ENCODE results near the gene PLXND1. TPM values are rescaled to one million over a fixed set of nuclear protein-coding genes. Genes with fewer than 3 reads are reported as not detected.
A peak's percentile ranks its signal among the peaks of the same experiment; 100 is the strongest.

The PLXND1 gene
- total RNA-seq: 100 to 1,000 TPM in 1 of 4 donors, 10 to 100 TPM in 3; 13.1 to 305 (median 48.2) TPM

GRCh38 chr3:129606636-129607390 lies at the start of gene PLXND1:
Gene PLXND1 (minus strand): TSS chr3:129606676. CDS start chr3:129606639, 37 bp downstream.
- peaks cover 0 to 6% of the 10 kb centered on the region in 2 donors for H3K27me3 ChIP-seq
- no peaks in the 10 kb centered on the region for H3K36me3 ChIP-seq
- H3K9me3 ChIP-seq: no peaks in the 10 kb centered on the region
- peak within 1 kb of the TSS; percentile 66 to 92 (median 84) for H3K27ac ChIP-seq
- peak within 1 kb of the TSS; percentile 52 to 76 (median 66) for H3K4me3 ChIP-seq
- H3K4me1 ChIP-seq: peaks cover 0 to 61% (median 16%) of the 10 kb centered on the region in 4 donors
- TF ChIP-seq CTCF (IDR thresholded peaks at IDR 0.05) (no peak), POLR2A (IDR thresholded peaks at IDR 0.05) (peak in 1 of 2 donors; percentile 18)
- DNase-seq: peak in 2 of 3 donors; percentile 73

GRCh38 chr3:129655291-129655700 lies 48.8 kb upstream of the PLXND1 start:
- TF ChIP-seq CTCF (IDR thresholded peaks at IDR 0.05) (no peak), POLR2A (IDR thresholded peaks at IDR 0.05) (no peak)

GRCh38 chr3:129654131-129654530 lies 47.7 kb upstream of the PLXND1 start:
- TF ChIP-seq POLR2A (IDR thresholded peaks at IDR 0.05): no peak
- peaks cover 0 to 20% (median 2%) of the 10 kb centered on the region in 4 donors for H3K4me1 ChIP-seq
- H3K27me3 ChIP-seq: no peaks in the 10 kb centered on the region
- peaks cover 0 to 17% (median 0%) of the 10 kb centered on the region in 3 donors for H3K36me3 ChIP-seq
- no peaks in the 10 kb centered on the region for H3K9me3 ChIP-seq
- no peak overlapping the region for H3K27ac ChIP-seq
- no peak overlapping the region for H3K4me3 ChIP-seq
- no peak for DNase-seq

More at GRCh38 chr3:129655291-129655700, 48.8 kb upstream of the PLXND1 start:
- H3K4me1 ChIP-seq: peaks cover 0 to 20% (median 2%) of the 10 kb centered on the region in 4 donors
- H3K9me3 ChIP-seq: no peaks in the 10 kb centered on the region
- no peak for DNase-seq
- H3K36me3 ChIP-seq: peaks cover 0 to 17% (median 0%) of the 10 kb centered on the region in 3 donors
- H3K27ac ChIP-seq: no peak overlapping the region
- no peaks in the 10 kb centered on the region for H3K27me3 ChIP-seq
- H3K4me3 ChIP-seq: no peak overlapping the region

GRCh38 chr3:129653019-129653418 lies 46.5 kb upstream of the PLXND1 start:
- no peak overlapping the region for H3K4me3 ChIP-seq
- H3K9me3 ChIP-seq: no peaks in the 10 kb centered on the region
- no peak for DNase-seq
- H3K4me1 ChIP-seq: peaks cover 0 to 14% (median 2%) of the 10 kb centered on the region in 4 donors
- no peak overlapping the region for H3K27ac ChIP-seq
- H3K36me3 ChIP-seq: peaks cover 0 to 17% (median 0%) of the 10 kb centered on the region in 3 donors
- no peaks in the 10 kb centered on the region for H3K27me3 ChIP-seq
- TF ChIP-seq POLR2A (IDR thresholded peaks at IDR 0.05) (no peak), CTCF (IDR thresholded peaks at IDR 0.05) (no peak)

GRCh38 chr3:129651435-129652202 lies 45.1 kb upstream of the PLXND1 start:
- Histone ChIP-seq H3K36me3 (peaks cover 0 to 17% (median 0%) of the 10 kb centered on the region in 3 donors), H3K27me3 (no peaks in the 10 kb centered on the region), H3K27ac (no peak overlapping the region), H3K4me3 (no peak overlapping the region), H3K4me1 (peaks cover 0 to 4% (median 0%) of the 10 kb centered on the region in 4 donors), H3K9me3 (no peaks in the 10 kb centered on the region)
- TF ChIP-seq CTCF (IDR thresholded peaks at IDR 0.05) (no peak), POLR2A (IDR thresholded peaks at IDR 0.05) (no peak)
- DNase-seq: no peak
